ENCODE measurements around the gene CLCN2. TPM values are rescaled to one million over a fixed set of nuclear protein-coding genes. Genes with fewer than 3 reads are reported as not detected.

The CLCN2 gene
- total and polyA plus RNA-seq, 10 donors: 1.6 to 6.4 (median 3.7) TPM

DNA sequence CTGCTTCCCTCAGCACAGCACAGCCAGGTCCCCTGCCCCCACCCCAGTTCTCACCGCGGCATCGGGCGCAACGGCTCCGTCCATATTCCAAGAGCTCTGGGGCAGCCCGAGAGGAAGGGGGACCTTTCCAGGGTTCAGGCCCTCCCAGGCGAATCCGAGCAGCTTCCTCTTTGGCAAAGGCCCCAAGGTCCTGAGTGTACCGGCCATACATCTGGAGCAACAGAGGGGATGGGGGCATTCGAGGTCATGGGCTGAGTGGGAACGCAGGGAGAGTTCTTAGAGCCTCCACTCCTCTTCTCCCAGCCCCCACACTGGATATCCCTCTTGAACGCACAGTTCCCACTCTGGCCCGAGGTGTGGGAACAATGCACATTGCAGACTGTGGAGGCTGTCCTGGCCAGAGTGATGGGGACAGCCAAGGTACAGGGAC lies 2.5 kb downstream of the CLCN2 start:
- H3K4me3 ChIP-seq: no peak overlapping the region

DNA sequence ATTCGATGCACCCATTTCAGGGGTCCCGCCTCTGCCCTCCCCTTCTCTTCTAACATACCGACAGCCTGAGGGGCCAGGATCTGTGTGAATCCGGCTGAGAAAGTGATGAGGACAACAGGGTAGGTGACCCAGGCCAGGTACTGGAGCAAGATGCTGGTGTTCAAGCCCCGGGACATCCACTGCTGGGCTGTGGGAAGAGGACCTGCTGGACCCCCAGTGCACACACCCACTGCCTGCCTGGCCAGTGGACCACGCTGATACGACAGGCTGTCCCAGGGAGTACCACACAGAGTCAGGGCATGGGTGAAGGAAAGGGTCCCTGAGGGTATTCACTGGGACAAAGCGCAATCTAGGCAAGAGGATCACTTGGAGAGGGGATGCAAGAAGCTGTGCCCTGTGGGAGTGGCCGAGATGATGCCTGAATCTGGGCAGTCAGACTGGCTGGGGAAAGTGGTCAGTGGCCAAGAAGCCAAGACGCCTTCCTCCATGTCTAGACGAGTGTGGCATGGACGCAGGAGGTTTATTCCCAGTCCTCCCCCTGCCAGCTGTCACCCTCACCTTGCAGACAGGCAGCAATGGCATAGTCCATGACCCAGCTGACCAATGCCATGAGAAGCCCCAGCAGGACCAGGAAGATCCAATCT lies 3.2 kb downstream of the CLCN2 start:
- Histone ChIP-seq H3K27ac (no peak overlapping the region), H3K27me3 (replicated peaks in 1 of 7) (no peaks in the 10 kb centered on the region), H3K4me1 (peaks cover 0 to 46% (median 23%) of the 10 kb centered on the region in 6 donors), H3K9me3 (no peaks in the 10 kb centered on the region), H3K36me3 (peaks cover 0 to 15% (median 0%) of the 10 kb centered on the region in 6 donors), H3K4me3 (no peak overlapping the region)
- TF ChIP-seq POLR2AphosphoS5 (IDR thresholded peaks at IDR 0.05): no peak
- 89 to 95% (median 91%) methylated on average over 11 to 12 of the region's 12 CpGs for WGBS, 5 donors
- DNase-seq: no peak
- intact Hi-C loops (cut with DNase I; ENCODE audit: low total_unique reads): no loop called here

More for the DNA sequence above, 2.5 kb downstream of the CLCN2 start:
- TF ChIP-seq POLR2A (IDR thresholded peaks at IDR 0.05) (no peak), POLR2AphosphoS5 (IDR thresholded peaks at IDR 0.05) (no peak)
- TF ChIP-seq, protein P1, sequence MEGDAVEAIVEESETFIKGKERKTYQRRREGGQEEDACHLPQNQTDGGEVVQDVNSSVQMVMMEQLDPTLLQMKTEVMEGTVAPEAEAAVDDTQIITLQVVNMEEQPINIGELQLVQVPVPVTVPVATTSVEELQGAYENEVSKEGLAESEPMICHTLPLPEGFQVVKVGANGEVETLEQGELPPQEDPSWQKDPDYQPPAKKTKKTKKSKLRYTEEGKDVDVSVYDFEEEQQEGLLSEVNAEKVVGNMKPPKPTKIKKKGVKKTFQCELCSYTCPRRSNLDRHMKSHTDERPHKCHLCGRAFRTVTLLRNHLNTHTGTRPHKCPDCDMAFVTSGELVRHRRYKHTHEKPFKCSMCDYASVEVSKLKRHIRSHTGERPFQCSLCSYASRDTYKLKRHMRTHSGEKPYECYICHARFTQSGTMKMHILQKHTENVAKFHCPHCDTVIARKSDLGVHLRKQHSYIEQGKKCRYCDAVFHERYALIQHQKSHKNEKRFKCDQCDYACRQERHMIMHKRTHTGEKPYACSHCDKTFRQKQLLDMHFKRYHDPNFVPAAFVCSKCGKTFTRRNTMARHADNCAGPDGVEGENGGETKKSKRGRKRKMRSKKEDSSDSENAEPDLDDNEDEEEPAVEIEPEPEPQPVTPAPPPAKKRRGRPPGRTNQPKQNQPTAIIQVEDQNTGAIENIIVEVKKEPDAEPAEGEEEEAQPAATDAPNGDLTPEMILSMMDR (IDR thresholded peaks at IDR 0.05 in 8 of 11, conservative IDR thresholded peaks at IDR 0.05 in 3 of 11): no peak
- DNase-seq: no peak
- Histone ChIP-seq H3K9me3 (no peaks in the 10 kb centered on the region), H3K27me3 (replicated peaks in 1 of 7) (no peaks in the 10 kb centered on the region), H3K27ac (no peak overlapping the region), H3K36me3 (peaks cover 0 to 15% (median 0%) of the 10 kb centered on the region in 6 donors), H3K4me1 (peaks cover 4 to 50% (median 28%) of the 10 kb centered on the region in 6 donors)
- intact Hi-C loops (cut with DNase I; ENCODE audit: low total_unique reads): no loop called here
- WGBS, 5 donors: 67 to 83% (median 72%) methylated on average over 12 to 14 of the region's 14 CpGs

DNA sequence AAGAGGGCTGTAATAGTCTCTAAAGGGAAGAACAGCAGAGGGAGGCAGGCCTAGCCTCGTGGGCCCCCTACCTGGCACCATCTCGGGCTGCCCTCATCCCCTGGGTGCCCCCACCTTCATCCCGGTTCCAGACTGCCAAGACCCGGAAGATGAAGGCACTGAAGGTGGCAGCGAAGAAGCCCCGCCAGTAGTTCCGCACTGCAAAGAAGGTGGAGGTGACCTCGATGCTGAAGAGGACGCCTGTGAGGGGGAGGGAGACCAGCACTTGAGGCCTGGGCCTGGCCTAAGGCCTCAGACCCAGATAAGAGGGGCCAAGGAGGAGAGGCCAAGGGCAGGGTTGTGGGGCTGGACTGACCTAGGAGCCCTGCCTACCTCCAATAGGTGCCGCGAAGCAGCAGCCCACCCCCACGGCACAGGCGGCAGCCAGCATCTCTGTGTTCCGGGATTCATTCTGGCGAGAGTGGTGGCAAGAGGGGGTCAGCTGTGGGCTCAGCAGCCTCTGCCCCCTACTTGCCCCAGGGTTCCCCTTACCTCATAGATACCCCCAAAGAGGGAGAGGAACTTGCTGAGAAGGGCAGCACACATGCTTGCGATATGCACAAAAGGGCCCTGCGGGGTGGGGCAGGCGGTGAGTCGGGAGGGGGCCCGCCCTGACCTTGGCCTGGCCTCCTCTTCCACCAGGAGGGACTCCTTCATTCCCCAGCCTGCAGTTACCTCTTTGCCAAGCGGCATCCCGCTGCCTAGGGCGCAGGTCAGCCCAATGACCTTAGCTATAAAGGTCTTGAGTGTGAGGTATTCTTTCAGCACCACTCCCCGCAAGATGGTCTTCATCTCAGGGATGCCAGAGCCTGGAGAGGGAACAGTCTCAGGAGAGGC lies 3.9 kb downstream of the CLCN2 start:
- Histone ChIP-seq H3K27ac (no peak overlapping the region), H3K4me3 (no peak overlapping the region), H3K4me1 (peaks cover 0 to 45% (median 23%) of the 10 kb centered on the region in 6 donors), H3K9me3 (no peaks in the 10 kb centered on the region), H3K27me3 (replicated peaks in 1 of 7) (no peaks in the 10 kb centered on the region), H3K36me3 (peaks cover 0 to 15% (median 0%) of the 10 kb centered on the region in 6 donors)
- 87 to 94% (median 90%) methylated on average over 19 to 24 of the region's 24 CpGs for WGBS, 5 donors
- no peak for DNase-seq
- TF ChIP-seq POLR2A (IDR thresholded peaks at IDR 0.05): no peak
- intact Hi-C loops (cut with DNase I; ENCODE audit: low total_unique reads): no loop called here

DNA sequence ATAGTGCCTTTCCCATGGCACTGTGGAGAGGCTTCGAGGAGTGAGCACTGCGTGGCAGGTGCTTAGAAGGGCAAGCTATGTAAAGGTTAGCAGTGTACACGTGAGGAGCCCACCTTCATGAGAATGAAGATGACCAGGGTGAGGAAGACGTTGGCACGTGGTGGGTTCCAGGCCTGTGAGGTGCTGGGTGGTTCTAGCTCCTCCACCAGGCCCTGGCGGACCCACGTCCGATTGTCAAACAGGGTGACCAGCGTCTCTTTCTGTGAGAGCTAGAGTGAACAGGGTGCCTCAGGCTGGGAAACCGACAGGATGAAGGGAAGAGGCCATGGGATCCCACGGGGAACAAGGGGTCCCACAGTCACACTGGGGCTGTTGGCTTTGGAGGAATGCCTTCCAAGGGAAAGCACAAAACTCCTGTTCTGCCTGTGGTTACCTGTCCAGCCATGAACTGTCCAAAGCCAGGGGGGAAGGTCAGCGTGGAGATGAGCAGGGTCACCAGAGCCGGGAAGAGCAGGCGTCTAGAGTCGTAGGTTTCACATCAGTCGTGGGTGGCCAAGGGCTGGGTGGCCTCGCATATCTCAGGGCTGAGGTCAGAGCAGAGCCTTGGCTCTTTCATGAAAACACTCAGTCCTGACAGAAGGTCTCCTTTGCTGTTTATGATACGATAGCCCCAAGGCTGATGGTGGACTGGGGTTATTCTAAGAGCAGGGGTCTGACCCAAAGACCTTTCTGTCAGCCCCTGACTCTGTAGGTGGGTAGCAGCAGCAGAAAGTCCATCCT lies 6.0 kb downstream of the CLCN2 start:
- DNase-seq: no peak
- Histone ChIP-seq H3K4me1 (peaks cover 0 to 34% (median 15%) of the 10 kb centered on the region in 6 donors), H3K36me3 (peaks cover 0 to 15% (median 0%) of the 10 kb centered on the region in 6 donors), H3K27ac (no peak overlapping the region), H3K4me3 (no peak overlapping the region), H3K27me3 (replicated peaks in 1 of 7) (no peaks in the 10 kb centered on the region), H3K9me3 (no peaks in the 10 kb centered on the region)
- WGBS, 5 donors: 88 to 93% (median 89%) methylated on average over 18 of the region's 18 CpGs
- no peak for TF ChIP-seq POLR2A (IDR thresholded peaks at IDR 0.05)
- no peak for TF ChIP-seq POLR2AphosphoS5 (IDR thresholded peaks at IDR 0.05)
- TF ChIP-seq, protein P1 (IDR thresholded peaks at IDR 0.05 in 8 of 11, conservative IDR thresholded peaks at IDR 0.05 in 3 of 11): no peak
- intact Hi-C loops (cut with DNase I; ENCODE audit: low total_unique reads): no loop called here

All from spleen (tissue), 11 donors.